Calu3 (cell line): Measurements from ENCODE around the gene F2R. TPM values are rescaled to one million over a fixed set of nuclear protein-coding genes. Genes with fewer than 3 reads are reported as not detected.

Experiments
- BruUV-seq: library from RNA; stranded (reverse); fragments of 400-500 nt; replicated peaks from 2 replicates; lab custom pipeline; 2021; lab: Mats Ljungman, UMichigan
- CTCF ChIA-PET: fragments of 300-600 bp; sonication (Branson Sonifier 250); formaldehyde crosslinking; loops from one replicate; lab custom pipeline; 2022; ENCODE audit warnings: antibody characterized with exemption; lab: Charles Lee
- DNase-seq: peaks from one replicate; pipeline ENCODE4 v3.0.0; 2022
- H3K27ac Mint-ChIP-seq: one replicate; pipeline ENCODE4 v1.8.0; 2022; ENCODE audit warnings: mixed read lengths; ENCODE audit not compliant: unreplicated experiment
- H3K27me3 Mint-ChIP-seq: one replicate; pipeline ENCODE4 v1.8.0; 2022; ENCODE audit warnings: mixed read lengths; ENCODE audit not compliant: unreplicated experiment
- H3K36me3 Mint-ChIP-seq: one replicate; pipeline ENCODE4 v1.8.0; 2022; ENCODE audit warnings: mild to moderate bottlenecking, moderate library complexity, mixed read lengths; ENCODE audit not compliant: insufficient read depth, unreplicated experiment
- H3K4me1 Mint-ChIP-seq: one replicate; pipeline ENCODE4 v1.8.0; 2022; ENCODE audit warnings: mild to moderate bottlenecking, low read depth, mixed read lengths; ENCODE audit not compliant: unreplicated experiment
- H3K4me3 Mint-ChIP-seq: one replicate; pipeline ENCODE4 v1.8.0; 2022; ENCODE audit warnings: mild to moderate bottlenecking, low read depth, moderate library complexity, mixed read lengths; ENCODE audit not compliant: unreplicated experiment
- H3K9me3 Mint-ChIP-seq: one replicate; pipeline ENCODE4 v1.8.0; 2022; ENCODE audit warnings: low read depth, mixed read lengths; ENCODE audit not compliant: unreplicated experiment
- intact Hi-C: fragments of 100-400 bp; cut with micrococcal nuclease; formaldehyde crosslinking; loops from one replicate; pipeline ENCODE4 v1.10.0; 2022; ENCODE audit not compliant: unreplicated experiment
- total RNA-seq: library from RNA; stranded (reverse); gene quantifications from 2 replicates; pipeline ENCODE4 v1.2.3, GENCODE V29; 2022
- TF ChIP-seq, protein P1 (sequence below): fragments of 200-600 bp; IDR thresholded peaks from one replicate; pipeline ENCODE4 v1.8.0; 2022; ENCODE audit warnings: antibody characterized with exemption; ENCODE audit not compliant: unreplicated experiment

F2R gene
- total RNA-seq, 1 experiment from 2014 or later: 14.4 TPM

DNA sequence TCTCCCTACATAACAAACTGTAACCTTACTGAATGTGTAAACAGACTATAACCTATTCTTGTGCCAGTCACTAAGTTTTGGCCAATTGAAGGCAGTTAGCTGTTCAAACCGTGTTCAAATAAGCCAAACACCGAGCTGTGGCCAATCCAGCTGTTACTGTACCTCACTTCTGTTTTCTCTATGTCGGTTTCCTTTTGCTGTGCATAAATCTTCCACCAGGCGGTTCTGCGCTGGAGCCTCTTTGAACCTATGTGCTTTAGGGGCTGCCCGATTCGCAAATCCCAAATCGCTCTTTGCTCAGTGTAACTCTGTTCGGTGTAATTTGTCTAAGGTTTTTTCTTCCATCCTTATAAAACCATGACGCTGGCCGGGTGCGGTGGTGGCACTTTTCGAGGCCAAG is 31.8 kb downstream of the F2R start:
- H3K9me3 Mint-ChIP-seq: no peaks in the 10 kb centered on the region
- H3K4me1 Mint-ChIP-seq: no peaks in the 10 kb centered on the region
- no peaks in the 10 kb centered on the region for H3K36me3 Mint-ChIP-seq
- CTCF ChIA-PET: no interaction called here
- TF ChIP-seq, protein P1, sequence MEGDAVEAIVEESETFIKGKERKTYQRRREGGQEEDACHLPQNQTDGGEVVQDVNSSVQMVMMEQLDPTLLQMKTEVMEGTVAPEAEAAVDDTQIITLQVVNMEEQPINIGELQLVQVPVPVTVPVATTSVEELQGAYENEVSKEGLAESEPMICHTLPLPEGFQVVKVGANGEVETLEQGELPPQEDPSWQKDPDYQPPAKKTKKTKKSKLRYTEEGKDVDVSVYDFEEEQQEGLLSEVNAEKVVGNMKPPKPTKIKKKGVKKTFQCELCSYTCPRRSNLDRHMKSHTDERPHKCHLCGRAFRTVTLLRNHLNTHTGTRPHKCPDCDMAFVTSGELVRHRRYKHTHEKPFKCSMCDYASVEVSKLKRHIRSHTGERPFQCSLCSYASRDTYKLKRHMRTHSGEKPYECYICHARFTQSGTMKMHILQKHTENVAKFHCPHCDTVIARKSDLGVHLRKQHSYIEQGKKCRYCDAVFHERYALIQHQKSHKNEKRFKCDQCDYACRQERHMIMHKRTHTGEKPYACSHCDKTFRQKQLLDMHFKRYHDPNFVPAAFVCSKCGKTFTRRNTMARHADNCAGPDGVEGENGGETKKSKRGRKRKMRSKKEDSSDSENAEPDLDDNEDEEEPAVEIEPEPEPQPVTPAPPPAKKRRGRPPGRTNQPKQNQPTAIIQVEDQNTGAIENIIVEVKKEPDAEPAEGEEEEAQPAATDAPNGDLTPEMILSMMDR: no peak
- no peak overlapping the region for H3K27ac Mint-ChIP-seq
- H3K27me3 Mint-ChIP-seq: no peaks in the 10 kb centered on the region
- H3K4me3 Mint-ChIP-seq: no peak overlapping the region
- DNase-seq: no peak
- intact Hi-C loops: no loop called here
- BruUV-seq: no TSS peak

DNA sequence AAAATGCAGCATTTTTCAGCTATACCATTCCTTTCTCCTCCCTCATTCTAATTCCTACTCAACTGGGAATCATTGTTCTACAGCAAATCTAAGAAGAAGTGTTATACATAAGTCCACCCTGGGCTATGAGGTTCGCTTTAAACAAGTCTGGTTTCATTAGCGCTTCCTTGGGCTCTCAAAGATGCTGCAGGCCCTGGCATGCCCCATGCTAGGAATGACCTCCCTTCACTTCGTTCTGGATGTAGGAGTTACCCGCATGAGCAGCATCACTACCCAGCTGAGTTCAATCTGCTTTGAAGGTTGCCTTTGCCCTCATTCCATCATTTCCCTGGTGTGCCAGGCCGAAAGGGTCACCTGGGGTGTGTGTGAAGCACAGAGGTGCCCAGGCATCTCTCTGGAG is 35.4 kb downstream of the F2R start:
- no peak for DNase-seq
- H3K27ac Mint-ChIP-seq: no peak overlapping the region
- BruUV-seq: no TSS peak
- H3K9me3 Mint-ChIP-seq: no peaks in the 10 kb centered on the region
- H3K27me3 Mint-ChIP-seq: no peaks in the 10 kb centered on the region
- H3K36me3 Mint-ChIP-seq: no peaks in the 10 kb centered on the region
- H3K4me1 Mint-ChIP-seq: no peaks in the 10 kb centered on the region
- no peak overlapping the region for H3K4me3 Mint-ChIP-seq
- TF ChIP-seq, protein P1: no peak
- intact Hi-C loops: no loop called here
- CTCF ChIA-PET: no interaction called here

DNA sequence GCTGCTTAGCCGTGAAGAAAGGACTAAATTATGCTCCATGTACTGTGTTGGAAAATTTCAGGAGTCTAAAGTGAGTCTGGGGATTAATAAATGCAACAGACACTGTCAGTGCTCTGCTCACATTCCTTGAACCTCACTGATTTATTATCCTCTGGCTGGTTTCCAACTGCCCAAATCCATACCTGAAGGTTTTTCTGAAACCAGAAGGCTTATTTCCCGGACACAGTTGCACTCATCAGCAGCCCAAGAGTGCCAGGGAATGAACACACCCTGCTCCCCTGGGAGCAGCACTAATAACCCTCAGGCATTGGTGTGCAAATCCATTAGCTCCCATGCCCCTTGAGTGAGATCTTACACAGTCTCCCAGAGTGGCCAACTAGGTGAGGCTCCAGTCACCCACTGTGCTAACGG is 38.7 kb downstream of the F2R start:
- intact Hi-C loops: no loop called here
- CTCF ChIA-PET: interaction anchor here (1.1 kb wide), 1 partner anchor 54 kb away, joined by 3 read pairs; no protein-coding TSS in a partner anchor
- TF ChIP-seq, protein P1: no peak
- no peak for DNase-seq
- Mint-ChIP-seq H3K36me3 (no peaks in the 10 kb centered on the region), H3K27me3 (no peaks in the 10 kb centered on the region), H3K9me3 (no peaks in the 10 kb centered on the region), H3K4me1 (peaks cover 10% of the 10 kb centered on the region), H3K27ac (no peak overlapping the region), H3K4me3 (no peak overlapping the region)
- BruUV-seq: no TSS peak

DNA sequence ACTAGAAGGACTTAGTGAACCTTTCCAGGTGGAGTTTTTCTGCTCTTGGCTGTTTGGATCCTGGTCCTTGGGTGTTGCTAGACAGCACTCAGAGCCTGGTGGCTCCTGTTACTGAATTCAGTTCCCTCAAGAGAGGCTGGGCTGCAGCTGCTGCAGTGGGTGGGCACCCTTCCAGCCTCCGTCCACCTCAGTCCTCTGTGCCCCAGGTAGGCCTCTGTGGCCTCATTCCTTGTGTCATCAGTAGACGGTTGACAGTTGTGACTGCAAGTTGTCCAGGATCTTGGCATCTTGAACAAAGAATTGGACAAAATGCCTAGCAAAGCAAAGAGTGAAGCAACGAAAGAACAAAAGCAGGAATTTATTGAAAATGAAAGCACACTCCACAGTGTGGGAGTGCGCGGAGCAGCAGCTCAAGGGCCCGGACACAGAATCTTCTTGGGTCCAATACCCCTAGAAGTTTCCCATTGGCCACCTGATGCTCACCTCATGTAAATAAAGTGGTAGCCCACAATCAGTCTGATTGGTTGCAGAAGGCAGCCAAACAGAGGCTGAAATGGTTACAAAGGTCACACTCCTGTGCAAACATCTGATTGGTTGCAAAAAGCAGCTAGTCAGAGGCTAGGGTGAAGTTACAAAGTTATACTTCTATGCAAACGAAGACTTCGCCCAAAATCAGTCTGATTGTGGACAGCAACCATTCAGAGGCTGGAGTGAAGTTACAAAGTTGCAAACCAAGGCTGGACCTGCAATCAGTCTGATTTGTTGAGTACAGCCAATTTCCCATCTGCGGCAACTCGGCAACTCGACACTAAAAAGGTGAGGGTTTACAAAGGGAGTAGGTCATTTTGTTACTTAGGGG is 40.1 kb downstream of the F2R start:
- TF ChIP-seq, protein P1: no peak
- H3K4me1 Mint-ChIP-seq: peaks cover 21% of the 10 kb centered on the region
- CTCF ChIA-PET: interaction anchor here (0.6 to 1.1 kb wide), 2 partner anchors 55 to 154 kb away, joined by 3 read pairs; no protein-coding TSS in a partner anchor
- H3K4me3 Mint-ChIP-seq: no peak overlapping the region
- no peak overlapping the region for H3K27ac Mint-ChIP-seq
- intact Hi-C loops: no loop called here
- no peak for DNase-seq
- no peaks in the 10 kb centered on the region for H3K36me3 Mint-ChIP-seq
- BruUV-seq: no TSS peak
- no peaks in the 10 kb centered on the region for H3K27me3 Mint-ChIP-seq
- H3K9me3 Mint-ChIP-seq: no peaks in the 10 kb centered on the region
